PC-3 (cell line): ENCODE data around the gene RNF225. TPM values are rescaled to one million over a fixed set of nuclear protein-coding genes. Genes with fewer than 3 reads are reported as not detected.
"Not testable (repeated sequence)": the region's sequence is repeated elsewhere in the genome, so short reads cannot be mapped to it uniquely, and the experiment has no call there.

Experiments used
- ATAC-seq: fragments of 200-7000 bp; cut with Tn5 transposase; 2 replicates; pipeline ENCODE4 v1.9.1; 2020; ENCODE audit warnings: mild to moderate bottlenecking, moderate library complexity
- Bru-seq: library from RNA; stranded (reverse); fragments of 400-500 nt; gene quantifications from one replicate; lab custom pipeline; 2021; lab: Mats Ljungman, UMichigan
- BruChase-seq, 2 experiments: library from RNA; stranded (reverse); fragments of 400-500 nt; gene quantifications; one replicate each; lab custom pipeline; 2021; lab: Mats Ljungman, UMichigan
- BruUV-seq: library from RNA; stranded (reverse); fragments of 400-500 nt; replicated peaks from 2 replicates; lab custom pipeline; 2021; lab: Mats Ljungman, UMichigan
- CTCF ChIA-PET: fragments of 300-600 bp; sonication (Branson Sonifier 250); formaldehyde crosslinking; loops from one replicate; lab custom pipeline; 2022; ENCODE audit warnings: antibody characterized with exemption; lab: Charles Lee
- POLR2A ChIA-PET: fragments of 300-600 bp; sonication (Branson Sonifier 250); formaldehyde crosslinking; loops from one replicate; lab custom pipeline; 2022; ENCODE audit warnings: antibody characterized with exemption; ENCODE audit not compliant: unreplicated experiment; lab: Charles Lee
- DNase-seq: peaks from one replicate; pipeline ENCODE4 v3.0.0-alpha.2; 2015
- H2AFZ ChIP-seq: fragments of 300-600 bp; sonication (generic); 2 replicates; pipeline ENCODE4 v1.6.0; 2016; ENCODE audit warnings: antibody characterized with exemption, low read length
- H3F3A ChIP-seq: fragments of 300-600 bp; sonication (generic); one replicate; pipeline ENCODE4 v1.6.0; 2017; ENCODE audit warnings: antibody characterized with exemption, low read length, control low read depth, mild to moderate bottlenecking; ENCODE audit not compliant: unreplicated experiment
- H3K27ac ChIP-seq: fragments of 300-600 bp; sonication (generic); 2 replicates; pipeline ENCODE4 v1.5.1; 2016; ENCODE audit warnings: mild to moderate bottlenecking, low read length
- H3K27me3 ChIP-seq: fragments of 300-600 bp; sonication (generic); 2 replicates; pipeline ENCODE4 v1.6.1; 2016; ENCODE audit warnings: low read length, mixed read lengths
- H3K36me3 ChIP-seq: fragments of 300-600 bp; sonication (generic); 2 replicates; pipeline ENCODE4 v1.6.1; 2016; ENCODE audit warnings: low read depth, mixed run types, low read length, mixed read lengths
- H3K4me1 ChIP-seq: fragments of 300-600 bp; sonication (generic); 2 replicates; pipeline ENCODE4 v1.5.1; 2016; ENCODE audit warnings: low read length; ENCODE audit not compliant: insufficient read depth
- H3K4me2 ChIP-seq: fragments of 300-600 bp; sonication (generic); 2 replicates; pipeline ENCODE4 v1.6.0; 2016; ENCODE audit warnings: low read length
- H3K4me3 ChIP-seq: fragments of 300-600 bp; sonication (generic); 2 replicates; pipeline ENCODE4 v1.5.1; 2016; ENCODE audit warnings: mild to moderate bottlenecking, low read length, mixed read lengths
- H3K79me2 ChIP-seq: fragments of 300-600 bp; sonication (generic); 2 replicates; pipeline ENCODE4 v1.6.1; 2017; ENCODE audit warnings: low read length, mixed read lengths
- H3K9ac ChIP-seq: fragments of 300-600 bp; sonication (generic); 2 replicates; pipeline ENCODE4 v1.6.0; 2016; ENCODE audit warnings: mild to moderate bottlenecking, low read length
- H3K9me2 ChIP-seq: fragments of 300-600 bp; sonication (generic); replicated peaks from 2 replicates; pipeline ENCODE4 v1.6.1; 2016; ENCODE audit warnings: mixed run types, low read length, mixed read lengths
- H3K9me3 ChIP-seq: fragments of 300-600 bp; sonication (generic); 2 replicates; pipeline ENCODE4 v1.6.1; 2016; ENCODE audit warnings: low read length, mixed read lengths
- H4K20me1 ChIP-seq: fragments of 300-600 bp; sonication (generic); 2 replicates; pipeline ENCODE4 v1.6.1; 2016; ENCODE audit warnings: low read length, mixed read lengths
- EZH2 ChIP-seq: fragments of 300-600 bp; sonication (generic); IDR thresholded peaks from one replicate; pipeline ENCODE4 v1.6.1; 2017; ENCODE audit warnings: antibody characterized with exemption, mild to moderate bottlenecking, low read length; ENCODE audit not compliant: unreplicated experiment
- EZH2phosphoT487 ChIP-seq: fragments of 300-600 bp; sonication (generic); IDR thresholded peaks from 2 replicates; pipeline ENCODE4 v1.6.1; 2018; ENCODE audit warnings: mild to moderate bottlenecking, antibody characterized with exemption, low read length, borderline replicate concordance
- intact Hi-C: fragments of 100-400 bp; cut with micrococcal nuclease; formaldehyde crosslinking; loops from 2 replicates; pipeline ENCODE4 v1.9.0; 2023
- long read RNA-seq: library from polyadenylated mRNA; unstranded; transcript quantifications from one replicate; pipeline ENCODE4 v2.0.0, GENCODE V29; 2021; ENCODE audit not compliant: unreplicated experiment
- total RNA-seq: library from RNA; depleted of rRNA; stranded (reverse); fragments of >200 nt; gene quantifications from 2 replicates; pipeline ENCODE4 v1.2.3, GENCODE V29; 2014; rRNA removed
- TF ChIP-seq, protein P1 (sequence below): fragments of 300-600 bp; sonication (generic); conservative IDR thresholded peaks from 2 replicates; pipeline ENCODE4 v1.5.1; 2017; ENCODE audit warnings: antibody characterized with exemption, low read depth, mild to moderate bottlenecking, low read length

Gene RNF225
- 2.2 TPM in 1 of 2 replicates, not detected in the other for total RNA-seq
- Bru-seq, nascent RNA = percentile 39 among the genes with signal in this experiment
- BruChase-seq, experiment 1, labeled RNA remaining after a 6-hour chase = percentile 27 among the genes with signal in this experiment
- BruChase-seq, experiment 2, labeled RNA remaining after a 2-hour chase = percentile 39 among the genes with signal in this experiment
- long read RNA-seq = 0 reads

DNA sequence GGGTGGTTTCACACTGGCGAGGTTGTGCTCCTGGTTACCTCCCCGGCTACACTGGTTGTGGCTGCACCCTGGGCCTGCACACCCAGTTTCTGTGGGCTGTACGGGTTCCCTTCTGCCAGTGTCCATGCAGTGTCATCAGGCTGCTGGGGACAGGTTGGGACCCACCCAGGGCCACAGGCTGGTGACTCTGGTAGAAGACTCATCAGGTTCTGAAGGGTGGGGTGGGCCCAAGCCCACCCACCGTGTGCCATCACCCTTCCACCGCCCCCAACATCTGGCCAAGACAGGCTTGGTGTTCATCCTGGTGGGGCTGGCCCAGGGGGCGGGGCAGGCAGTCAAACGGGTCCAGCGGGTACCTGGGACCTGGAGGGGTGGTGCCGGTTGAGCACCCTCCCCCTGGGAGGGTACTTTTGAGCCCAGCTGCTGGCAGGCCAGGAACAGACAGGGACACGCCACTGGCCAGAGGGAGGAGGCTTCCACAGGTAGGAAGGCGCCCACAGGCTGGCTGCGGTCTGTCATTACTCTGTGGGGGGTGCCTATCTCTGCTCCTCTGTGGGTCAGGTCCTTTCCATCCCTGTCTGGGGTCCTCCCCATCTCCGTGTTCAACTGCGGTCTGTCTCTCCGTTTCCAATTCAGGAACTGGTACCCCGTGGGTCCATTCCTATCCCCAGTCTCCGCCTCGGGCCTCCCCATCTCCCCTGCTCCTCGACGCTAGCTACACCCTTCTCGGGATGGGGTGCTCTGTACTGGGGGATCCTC is at the start of gene RNF225:
RNF225 (plus strand) TSS at position 437 of the 759 bp plus-strand sequence. CDS start 434 bp downstream, outside the sequence.
- no peaks in the 10 kb centered on the region for H3K9me3 ChIP-seq
- peaks cover 22% of the 10 kb centered on the region for H3F3A ChIP-seq
- TF ChIP-seq, protein P1, sequence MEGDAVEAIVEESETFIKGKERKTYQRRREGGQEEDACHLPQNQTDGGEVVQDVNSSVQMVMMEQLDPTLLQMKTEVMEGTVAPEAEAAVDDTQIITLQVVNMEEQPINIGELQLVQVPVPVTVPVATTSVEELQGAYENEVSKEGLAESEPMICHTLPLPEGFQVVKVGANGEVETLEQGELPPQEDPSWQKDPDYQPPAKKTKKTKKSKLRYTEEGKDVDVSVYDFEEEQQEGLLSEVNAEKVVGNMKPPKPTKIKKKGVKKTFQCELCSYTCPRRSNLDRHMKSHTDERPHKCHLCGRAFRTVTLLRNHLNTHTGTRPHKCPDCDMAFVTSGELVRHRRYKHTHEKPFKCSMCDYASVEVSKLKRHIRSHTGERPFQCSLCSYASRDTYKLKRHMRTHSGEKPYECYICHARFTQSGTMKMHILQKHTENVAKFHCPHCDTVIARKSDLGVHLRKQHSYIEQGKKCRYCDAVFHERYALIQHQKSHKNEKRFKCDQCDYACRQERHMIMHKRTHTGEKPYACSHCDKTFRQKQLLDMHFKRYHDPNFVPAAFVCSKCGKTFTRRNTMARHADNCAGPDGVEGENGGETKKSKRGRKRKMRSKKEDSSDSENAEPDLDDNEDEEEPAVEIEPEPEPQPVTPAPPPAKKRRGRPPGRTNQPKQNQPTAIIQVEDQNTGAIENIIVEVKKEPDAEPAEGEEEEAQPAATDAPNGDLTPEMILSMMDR = no peak
- TF ChIP-seq EZH2phosphoT487 (no peak), EZH2 (no peak)
- ChIA-PET CTCF (no interaction called here), POLR2A (no interaction called here)
- no peak within 1 kb of the TSS for H3K4me2 ChIP-seq
- no peak within 1 kb of the TSS for H3K9ac ChIP-seq
- peak within 1 kb of the TSS; percentile 6; the same call in 1 of the 2 replicates for H3K27ac ChIP-seq
- peaks cover 31% of the 10 kb centered on the region for H3K79me2 ChIP-seq
- intact Hi-C loops = no loop called here
- BruUV-seq = no TSS peak
- peaks cover 42% of the 10 kb centered on the region for H3K36me3 ChIP-seq
- peaks cover 28% of the 10 kb centered on the region for H3K4me1 ChIP-seq
- H3K27me3 ChIP-seq = no peaks in the 10 kb centered on the region
- no peak within 1 kb of the TSS for H3K4me3 ChIP-seq
- DNase-seq (peak; percentile 83), ATAC-seq (peak; percentile 59)
- H2AFZ ChIP-seq = no peak within 1 kb of the TSS
- H3K9me2 ChIP-seq = no peaks in the 10 kb centered on the region
- peaks cover 41% of the 10 kb centered on the region for H4K20me1 ChIP-seq

DNA sequence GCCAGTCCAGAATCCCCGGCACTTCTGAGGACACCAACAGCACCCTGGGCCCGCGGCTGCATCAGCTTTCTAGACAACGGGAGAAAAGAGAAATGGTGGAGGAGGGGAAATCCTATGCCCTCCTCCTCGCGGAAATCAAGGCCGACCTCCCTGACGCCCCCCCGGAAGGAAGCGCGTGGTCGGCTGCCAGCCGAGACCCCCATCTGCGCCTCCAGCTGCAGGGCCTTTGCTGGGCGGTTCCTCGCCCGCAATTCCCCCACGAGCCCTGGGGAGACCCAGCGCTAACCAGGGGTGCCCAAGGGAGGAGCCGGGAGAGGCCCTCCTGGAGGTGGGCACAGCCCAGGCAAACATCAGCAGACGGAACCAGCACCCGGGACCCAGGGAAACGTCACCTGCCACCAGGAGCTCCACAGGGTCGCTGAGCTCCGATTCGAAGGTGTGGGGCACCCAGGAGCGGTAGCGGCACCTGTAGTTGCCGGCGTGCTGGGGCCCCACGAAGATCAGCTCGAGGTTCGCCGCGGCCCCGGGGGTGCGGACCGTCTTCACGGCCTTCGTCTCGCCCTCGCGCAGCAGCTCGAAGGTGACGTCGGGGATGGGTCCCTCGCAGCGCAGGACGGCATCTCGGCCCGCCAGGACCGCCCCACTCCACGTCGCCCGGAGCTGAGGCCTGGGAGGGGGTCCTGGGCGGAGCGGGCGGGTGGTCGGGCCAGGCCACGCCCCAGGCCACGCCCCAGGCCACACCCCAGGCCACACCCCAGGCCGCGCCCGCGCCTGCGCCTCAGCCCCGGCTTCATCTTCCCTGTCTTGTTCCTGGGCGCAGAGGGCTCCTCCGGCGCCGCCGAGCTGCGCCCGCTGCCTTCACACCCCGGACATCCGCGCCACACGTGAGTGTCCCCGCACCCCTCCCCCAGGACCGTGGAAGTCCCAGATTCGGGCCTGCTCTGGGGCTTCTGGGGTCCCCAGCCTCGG is 48.2 kb upstream of the RNF225 start:
- no TSS peak for BruUV-seq
- POLR2A ChIA-PET = no interaction called here
- CTCF ChIA-PET = no interaction called here
- H3K9me3 ChIP-seq = no peaks in the 10 kb centered on the region
- no peaks in the 10 kb centered on the region for H3K9me2 ChIP-seq
- H3K9ac ChIP-seq = no peak overlapping the region
- intact Hi-C loops = no loop called here
- no peaks in the 10 kb centered on the region for H3K4me1 ChIP-seq
- peak; percentile 54 for ATAC-seq
- H3K27me3 ChIP-seq = peaks cover 26% of the 10 kb centered on the region
- H2AFZ ChIP-seq = peak overlapping the region; percentile 76
- no peak for TF ChIP-seq EZH2
- TF ChIP-seq, protein P1 = no peak
- H3K4me2 ChIP-seq = peak overlapping the region; percentile 79
- no peaks in the 10 kb centered on the region for H3K79me2 ChIP-seq
- no peaks in the 10 kb centered on the region for H3K36me3 ChIP-seq
- no peak for DNase-seq
- H3K27ac ChIP-seq = no peak overlapping the region
- no peaks in the 10 kb centered on the region for H4K20me1 ChIP-seq
- H3K4me3 ChIP-seq = peak overlapping the region; percentile 62
- H3F3A ChIP-seq = no peaks in the 10 kb centered on the region

DNA sequence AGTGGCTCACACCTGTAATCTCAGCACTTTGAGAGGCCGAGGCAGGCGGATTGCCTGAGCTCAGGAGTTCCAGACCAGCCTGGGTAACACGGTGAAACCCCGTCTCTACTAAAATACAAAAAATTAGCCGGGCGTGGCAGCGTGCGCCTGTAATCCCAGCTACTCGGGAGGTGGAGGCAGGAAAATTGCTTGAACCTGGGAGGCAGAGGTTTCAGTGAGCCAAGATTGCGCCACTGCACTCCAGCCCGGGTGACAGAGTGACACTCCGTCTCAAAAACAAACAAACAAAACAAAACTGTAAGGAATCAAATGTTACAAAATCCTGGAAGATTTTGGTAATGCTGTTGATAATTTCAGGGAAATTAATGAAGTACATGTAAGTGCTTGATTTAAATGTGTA is 47.4 kb upstream of the RNF225 start:
- Histone ChIP-seq H3K27me3 (peaks cover 26% of the 10 kb centered on the region), H3K4me2 (peak overlapping the region; percentile 79), H3K4me3 (peak overlapping the region; percentile 62), H2AFZ (peak overlapping the region; percentile 76; the same call in 1 of the 2 replicates)
- H3K9me2 ChIP-seq, H3K9ac ChIP-seq, H4K20me1 ChIP-seq, CTCF ChIA-PET, H3K9me3 ChIP-seq, DNase-seq, H3K4me1 ChIP-seq, POLR2A ChIA-PET, H3K36me3 ChIP-seq, H3K27ac ChIP-seq, ATAC-seq, H3K79me2 ChIP-seq, intact Hi-C loops, H3F3A ChIP-seq: not testable (repeated sequence)
- TSS peak; percentile 33 for BruUV-seq
